Pancreas (tissue), 10 donors: ENCODE results near the gene POGK. TPM values are rescaled to one million over a fixed set of nuclear protein-coding genes. Genes with fewer than 3 reads are reported as not detected.
"Not testable (repeated sequence)": the region's sequence is repeated elsewhere in the genome, so short reads cannot be mapped to it uniquely, and the experiment has no call there.

ENCODE experiments used
- ATAC-seq, 4 donors: fragments of 200-7000 bp; cut with Tn5 transposase; one replicate each; pipeline versions ENCODE4 v1.8.0 to v1.9.1; 2020; ENCODE audit warnings: mild to moderate bottlenecking in 4 of 4, moderate library complexity in 4 of 4
- DNase-seq, 6 donors: peaks; one replicate each; pipeline ENCODE4 v3.0.0-alpha.2; 2020
- FAIRE-seq: peaks from 2 replicates; lab custom pipeline; 2012; peaks lifted over from hg19 to GRCh38; lab: Jason Lieb, UNC
- H3K27ac ChIP-seq, 4 donors: fragments of 200-600 bp; sonication (generic); 1 replicate in 3 of 4; 2 replicates in 1 of 4; pipeline versions ENCODE4 v1.5.0 to v1.8.0; 2020
- H3K27me3 ChIP-seq, 4 donors: fragments of 200-600 bp; one replicate each; pipeline ENCODE4 v1.8.0; 2021
- H3K36me3 ChIP-seq, 3 donors: fragments of 200-600 bp; sonication (generic) in 1 of 3; one replicate each; pipeline versions ENCODE4 v1.5.0 to v1.8.0; 2020 to 2021
- H3K4me1 ChIP-seq, 3 donors: fragments of 200-600 bp; one replicate each; pipeline ENCODE4 v1.8.0; 2021
- H3K4me3 ChIP-seq, 4 donors: fragments of 200-600 bp; sonication (generic) in 2 of 4; one replicate each; pipeline versions ENCODE4 v1.5.0 to v1.8.0; 2020 to 2021
- H3K9me3 ChIP-seq, 4 donors: fragments of 200-600 bp; one replicate each; pipeline ENCODE4 v1.8.0; 2021
- CTCF ChIP-seq, 4 donors: fragments of 200-600 bp; sonication (generic) in 3 of 4; IDR thresholded peaks; one replicate each; pipeline versions ENCODE4 v1.5.0 to v1.8.0; 2021; ENCODE audit warnings: antibody characterized with exemption in 4 of 4
- WGBS, 2 donors: extraction: QIAGEN DNeasy Blood & Tissue Kit; methylation state at CpG; one replicate each; pipeline ENCODE4 v1.1.7; 2013; 5-methylcytosine and 5-hydroxymethylcytosine counted together
- intact Hi-C, 3 donors: fragments of 100-400 bp; cut with DNase I; formaldehyde crosslinking; loops; one replicate each; pipeline versions ENCODE4 v1.11.1 to v1.14.2; 2022
- polyA plus RNA-seq, 2 donors: library from polyadenylated mRNA; stranded (reverse); fragments of 200-250 nt; gene quantifications; one replicate each; pipeline ENCODE4 v1.2.3, GENCODE V29; 2013
- total RNA-seq, 6 donors: library from RNA; stranded (reverse); fragmentation: NEBNext Ultra II Directional in 4 of 6; extraction: Animal tissue kit (Norgen Biotek cat#: 25700) in 4 of 6; gene quantifications; one replicate each; pipeline versions ENCODE4 v1.2.1 to v1.2.4, GENCODE V29; 2021 to 2023
- donor health status: healthy with polysubstance abuse.
- donor health status: DM: no; HTN: no; CAD: no; lungs with moderate emphysema.
- donor health status: DM: no; HTN: no; CAD: no.
- donor health status: control.
- donor health status: control.
- donor health status: Bipolar disorder and iron deficiency.
- donor health status: DM: yes; HTN: yes; CAD: no.
- donor health status: DM: no; HTN: no; CAD: no.
- donor health status: DM: no; HTN: no; CAD: no.
- donor health status: DM: yes; HTN: yes; CAD: no.

Gene POGK
- total and polyA plus RNA-seq, 8 donors, result 6.3 to 26.7 (median 14.0) TPM

GRCh38 chr1:166813508-166814223 is 25.6 kb upstream of the POGK start:
- Histone ChIP-seq H3K9me3 (no peaks in the 10 kb centered on the region), H3K27ac (peak overlapping the region in 1 of 4 donors; percentile 25), H3K4me3 (no peak overlapping the region), H3K27me3 (no peaks in the 10 kb centered on the region), H3K4me1 (peaks cover 7 to 20% (median 20%) of the 10 kb centered on the region in 3 donors), H3K36me3 (no peaks in the 10 kb centered on the region)
- no peak for TF ChIP-seq CTCF (IDR thresholded peaks at IDR 0.05)
- 9% methylated on average over 2 of the region's 2 CpGs for WGBS, 2 donors
- FAIRE-seq, result no peak
- no peak for DNase-seq
- intact Hi-C loops, result no loop called here
- ATAC-seq, result peak; percentile 84 to 94 (median 91)

DNA sequence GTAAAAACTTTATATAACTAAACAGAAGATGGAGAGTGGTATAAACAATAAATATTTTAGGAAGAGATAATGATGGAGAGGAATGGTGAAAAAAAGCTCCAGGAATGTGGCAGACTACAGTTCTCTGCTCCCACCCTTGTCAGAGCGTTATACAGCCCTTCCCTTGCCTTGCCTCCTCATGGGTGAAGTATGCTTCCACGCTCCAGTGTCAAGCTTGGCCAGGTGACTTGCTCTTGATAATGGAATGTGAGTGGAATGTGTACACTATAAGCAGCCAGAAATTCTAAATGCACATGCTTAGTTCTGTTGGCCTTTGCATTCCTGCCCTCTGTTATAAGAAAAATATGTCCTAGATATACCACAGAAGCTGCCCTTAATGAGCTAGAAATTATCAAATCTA is 24.7 kb upstream of the POGK start:
- TF ChIP-seq CTCF (IDR thresholded peaks at IDR 0.05), result no peak
- intact Hi-C loops, result no loop called here
- H3K4me1 ChIP-seq, result peaks cover 7 to 20% (median 20%) of the 10 kb centered on the region in 3 donors
- H3K9me3 ChIP-seq, result no peaks in the 10 kb centered on the region
- H3K4me3 ChIP-seq, result no peak overlapping the region
- DNase-seq, result no peak
- peak; percentile 64 to 88 (median 78) for ATAC-seq
- no peak for FAIRE-seq
- H3K27ac ChIP-seq, result peak overlapping the region in 1 of 4 donors; percentile 20
- H3K36me3 ChIP-seq, result no peaks in the 10 kb centered on the region
- H3K27me3 ChIP-seq, result no peaks in the 10 kb centered on the region
- 9 to 19% methylated on average over 2 of the region's 2 CpGs for WGBS, 2 donors

DNA sequence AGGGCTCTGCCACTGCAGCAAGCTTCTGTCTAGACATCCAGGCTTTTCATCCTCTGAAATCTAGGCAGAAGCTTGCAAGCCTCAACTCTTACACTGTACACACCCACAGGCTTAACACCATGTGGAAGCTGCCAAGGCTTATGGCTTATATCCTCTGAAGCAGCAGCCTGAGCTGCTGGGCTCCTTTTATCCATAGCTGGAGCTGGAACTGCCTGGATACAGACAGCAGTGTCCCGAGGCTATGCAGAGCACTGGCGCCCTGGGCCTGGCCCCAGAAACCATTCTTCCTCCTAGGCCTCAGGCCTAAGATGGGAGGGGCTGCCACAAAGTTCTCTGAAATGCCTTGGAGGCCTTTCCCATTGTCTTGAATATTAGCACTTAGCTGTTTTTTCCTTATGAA is 19.3 kb upstream of the POGK start:
- Histone ChIP-seq H3K36me3 (no peaks in the 10 kb centered on the region), H3K27ac (no peak overlapping the region), H3K4me3 (no peak overlapping the region), H3K9me3 (no peaks in the 10 kb centered on the region), H3K27me3 (no peaks in the 10 kb centered on the region), H3K4me1 (peaks cover 0 to 2% (median 0%) of the 10 kb centered on the region in 3 donors)
- no peak for TF ChIP-seq CTCF (IDR thresholded peaks at IDR 0.05)
- 85 to 90% methylated on average over 2 of the region's 2 CpGs for WGBS, 2 donors
- FAIRE-seq (no peak), DNase-seq (no peak), ATAC-seq (no peak)
- intact Hi-C loops, result no loop called here

- Histone ChIP-seq H3K4me3 (no peak overlapping the region), H3K4me1 (no peaks in the 10 kb centered on the region), H3K36me3 (no peaks in the 10 kb centered on the region), H3K27me3 (no peaks in the 10 kb centered on the region), H3K27ac (no peak overlapping the region), H3K9me3 (no peaks in the 10 kb centered on the region)
- no peak for DNase-seq
- no peak for TF ChIP-seq CTCF (IDR thresholded peaks at IDR 0.05)
- intact Hi-C loops, result no loop called here
- no peak for ATAC-seq
- 65 to 74% methylated on average over 7 of the region's 7 CpGs for WGBS, 2 donors
- FAIRE-seq, result no peak
These were observed 16.9 kb upstream of the POGK start for GRCh38 chr1:166822385-166822784.

GRCh38 chr1:166827426-166827825 is 11.8 kb upstream of the POGK start:
- Histone ChIP-seq H3K27me3 (peaks cover 0 to 3% (median 0%) of the 10 kb centered on the region in 4 donors), H3K27ac (no peak overlapping the region), H3K4me1 (no peaks in the 10 kb centered on the region), H3K9me3 (no peaks in the 10 kb centered on the region), H3K4me3 (no peak overlapping the region), H3K36me3 (no peaks in the 10 kb centered on the region)
- no peak for TF ChIP-seq CTCF (IDR thresholded peaks at IDR 0.05)
- FAIRE-seq (no peak), ATAC-seq (no peak), DNase-seq (no peak)
- intact Hi-C loops, result no loop called here

GRCh38 chr1:166829762-166830161 is 9.5 kb upstream of the POGK start:
- ATAC-seq, H3K27ac ChIP-seq, DNase-seq, H3K4me3 ChIP-seq, H3K36me3 ChIP-seq, FAIRE-seq, intact Hi-C loops, H3K27me3 ChIP-seq, H3K4me1 ChIP-seq, H3K9me3 ChIP-seq: not testable (repeated sequence)
- 43 to 48% methylated on average over 1 of the region's 1 CpG for WGBS, 2 donors
